H1 (cell line): ENCODE measurements around the gene SRRM5. TPM values are rescaled to one million over a fixed set of nuclear protein-coding genes. Genes with fewer than 3 reads are reported as not detected.
A peak's percentile ranks its signal among the peaks of the same experiment; 100 is the strongest.

Experiments used
- CTCF ChIA-PET: fragments of 300-600 bp; sonication (Branson Sonifier 250); formaldehyde crosslinking; loops from one replicate; lab custom pipeline; 2021; ENCODE audit not compliant: partially characterized antibody; lab: Charles Lee
- POLR2A ChIA-PET: fragments of 300-600 bp; sonication (Branson Sonifier 250); formaldehyde crosslinking; loops from one replicate; lab custom pipeline; 2021; ENCODE audit warnings: inconsistent platforms; ENCODE audit not compliant: partially characterized antibody; lab: Charles Lee
- DNase-seq, 2 experiments: peaks; one replicate each; pipeline versions ENCODE4 v3.0.0 to v3.0.0-alpha.2; 2010 to 2022; ENCODE audit warnings: low spot score in 2 of 2, low read depth in 1 of 2, mixed read lengths in 1 of 2
- FAIRE-seq: peaks from 2 replicates; lab custom pipeline; 2011; peaks lifted over from hg19 to GRCh38; lab: Jason Lieb, UNC
- H2AFZ ChIP-seq: 2 replicates; pipeline ENCODE4 v1.8.1; 2012; ENCODE audit warnings: low read length, inconsistent platforms
- H2AK5ac ChIP-seq: 2 replicates; pipeline ENCODE4 v1.6.1; 2013; ENCODE audit warnings: low read depth, low read length
- H2BK120ac ChIP-seq: replicated peaks from 2 replicates; pipeline ENCODE3; 2013; ENCODE audit warnings: low read depth, low read length, inconsistent platforms
- H2BK12ac ChIP-seq: 2 replicates; pipeline ENCODE4 v1.6.1; 2013; ENCODE audit warnings: low read depth, low read length
- H2BK15ac ChIP-seq: 2 replicates; pipeline ENCODE4 v1.6.1; 2013; ENCODE audit warnings: low read length
- H2BK20ac ChIP-seq: 2 replicates; pipeline ENCODE4 v1.6.1; 2013; ENCODE audit warnings: low read length
- H2BK5ac ChIP-seq: 2 replicates; pipeline ENCODE4 v1.6.1; 2013; ENCODE audit warnings: low read depth, low read length
- H3K14ac ChIP-seq: 2 replicates; pipeline ENCODE4 v1.6.1; 2013; ENCODE audit warnings: inconsistent platforms; ENCODE audit not compliant: insufficient read length
- H3K18ac ChIP-seq: 2 replicates; pipeline ENCODE4 v1.6.1; 2013; ENCODE audit warnings: low read length; ENCODE audit errors: extremely low read depth
- H3K23ac ChIP-seq: 2 replicates; pipeline ENCODE4 v1.6.1; 2013; ENCODE audit warnings: inconsistent platforms; ENCODE audit not compliant: insufficient read length
- H3K23me2 ChIP-seq: 2 replicates; pipeline ENCODE4 v1.6.1; 2013; ENCODE audit warnings: low read depth, low read length
- H3K27ac ChIP-seq: 2 replicates; pipeline ENCODE4 v1.6.1; 2011; ENCODE audit warnings: low read depth, low read length, inconsistent platforms
- H3K27me3 ChIP-seq, 4 experiments: replicated peaks in 1 of 4; 1 replicate in 1 of 4; 2 replicates in 3 of 4; pipeline versions ENCODE4 v1.6.1 to v1.8.1; 2011 to 2013; ENCODE audit warnings: low read length in 3 of 4, mild to moderate bottlenecking in 3 of 4, inconsistent platforms in 2 of 4, mixed read lengths in 2 of 4, moderate library complexity in 1 of 4; ENCODE audit not compliant: control insufficient read depth in 3 of 4, insufficient read depth in 3 of 4; ENCODE audit errors: extremely low read depth in 1 of 4
- H3K36me3 ChIP-seq, 4 experiments: 2 replicates each; pipeline versions ENCODE4 v1.6.1 to v1.8.1; 2011 to 2013; ENCODE audit warnings: mild to moderate bottlenecking in 4 of 4, low read length in 3 of 4, moderate library complexity in 2 of 4, control low read depth in 1 of 4, inconsistent platforms in 1 of 4; ENCODE audit not compliant: insufficient read depth in 4 of 4, control insufficient read depth in 2 of 4
- H3K4ac ChIP-seq: replicated peaks from 2 replicates; pipeline ENCODE3; 2013; ENCODE audit warnings: low read length, low read depth, mixed read lengths, inconsistent platforms; ENCODE audit not compliant: insufficient read length
- H3K4me1 ChIP-seq, 4 experiments: replicated peaks in 1 of 4; 1 replicate in 1 of 4; 2 replicates in 3 of 4; pipeline versions ENCODE4 v1.6.1 to v1.8.1; 2011 to 2013; ENCODE audit warnings: low read length in 3 of 4, inconsistent platforms in 2 of 4, mixed read lengths in 1 of 4; ENCODE audit not compliant: insufficient read depth in 4 of 4, control insufficient read depth in 3 of 4
- H3K4me2 ChIP-seq, 2 experiments: 2 replicates each; pipeline versions ENCODE4 v1.6.1 to v1.8.1; 2011 to 2013; ENCODE audit warnings: low read depth in 2 of 2, low read length in 2 of 2, control low read depth in 1 of 2, inconsistent platforms in 1 of 2, mild to moderate bottlenecking in 1 of 2; ENCODE audit not compliant: insufficient read depth in 1 of 2
- H3K4me3 ChIP-seq, 4 experiments: fragments of 200-600, 300-600 bp in 1 of 4; sonication (generic), shearing (Covaris generic), sonication (Bioruptor Twin) in 1 of 4; 2 replicates each; pipeline versions ENCODE4 v1.5.1 to v1.8.1; 2011 to 2016; ENCODE audit warnings: low read length in 4 of 4, low read depth in 3 of 4, control low read depth in 2 of 4, inconsistent platforms in 2 of 4, mild to moderate bottlenecking in 2 of 4, mixed read lengths in 1 of 4, moderate library complexity in 1 of 4; ENCODE audit not compliant: insufficient read depth in 2 of 4; ENCODE audit errors: extremely low read depth in 1 of 4
- H3K56ac ChIP-seq: replicated peaks from 2 replicates; pipeline ENCODE3; 2013; ENCODE audit warnings: low read depth, mild to moderate bottlenecking, mixed read lengths, low read length, inconsistent platforms; ENCODE audit not compliant: insufficient read length
- H3K79me1 ChIP-seq: 2 replicates; pipeline ENCODE4 v1.6.1; 2013; ENCODE audit warnings: low read depth, low read length, control low read depth
- H3K79me2 ChIP-seq, 2 experiments: 2 replicates each; pipeline versions ENCODE4 v1.6.1 to v1.8.1; 2012 to 2013; ENCODE audit warnings: low read length in 2 of 2, mild to moderate bottlenecking in 2 of 2, inconsistent platforms in 1 of 2; ENCODE audit not compliant: insufficient read depth in 2 of 2, control insufficient read depth in 1 of 2
- H3K9ac ChIP-seq, 4 experiments: replicated peaks in 1 of 4; 1 replicate in 1 of 4; 2 replicates in 3 of 4; pipeline versions ENCODE4 v1.6.1 to v1.8.1; 2011 to 2013; ENCODE audit warnings: low read depth in 3 of 4, low read length in 3 of 4, control low read depth in 2 of 4, mild to moderate bottlenecking in 2 of 4, moderate library complexity in 2 of 4, inconsistent platforms in 1 of 4; ENCODE audit errors: extremely low read depth in 1 of 4
- H3K9me3 ChIP-seq, 2 experiments: 2 replicates each; pipeline versions ENCODE4 v1.6.1 to v1.8.1; 2012 to 2013; ENCODE audit warnings: mild to moderate bottlenecking in 2 of 2, moderate library complexity in 2 of 2, control low read depth in 1 of 2, inconsistent platforms in 1 of 2, low read depth in 1 of 2, low read length in 1 of 2, mixed read lengths in 1 of 2; ENCODE audit not compliant: insufficient read depth in 2 of 2
- H4K20me1 ChIP-seq, 2 experiments: replicated peaks in 1 of 2; 2 replicates each; pipeline versions ENCODE3 to v1.8.1; 2011 to 2013; ENCODE audit warnings: inconsistent platforms in 2 of 2, low read length in 2 of 2, mild to moderate bottlenecking in 1 of 2; ENCODE audit not compliant: insufficient read depth in 2 of 2, control insufficient read depth in 1 of 2
- H4K5ac ChIP-seq: 2 replicates; pipeline ENCODE4 v1.6.1; 2013; ENCODE audit warnings: low read length, low read depth, mixed read lengths, inconsistent platforms; ENCODE audit not compliant: insufficient read length
- H4K8ac ChIP-seq: 2 replicates; pipeline ENCODE4 v1.8.0; 2013; ENCODE audit warnings: mild to moderate bottlenecking, moderate library complexity, low read length, inconsistent platforms; ENCODE audit not compliant: insufficient read depth; ENCODE audit errors: extremely low read depth
- H4K91ac ChIP-seq: replicated peaks from 2 replicates; pipeline ENCODE3; 2013; ENCODE audit warnings: low read length, mixed read lengths, inconsistent platforms; ENCODE audit not compliant: insufficient read length
- CBX8 ChIP-seq: fragments of 300-800, 300-1000 bp; sonication (generic); IDR thresholded peaks from 2 replicates; pipeline ENCODE4 v1.7.1; 2016; ENCODE audit warnings: low read depth, low read length, borderline replicate concordance
- MAFK ChIP-seq: IDR thresholded peaks from 2 replicates; pipeline ENCODE4 v1.6.1; 2012; ENCODE audit warnings: low read depth, mild to moderate bottlenecking, improper control_type of control experiment, low read length
- WGBS, 2 experiments: shearing (Covaris generic) in 1 of 2; methylation state at CpG; one replicate each; pipeline versions ENCODE4 v1.1.6 to v1.1.7; 2013 to 2015; ENCODE audit warnings: low lambda C conversion rate in 2 of 2, mixed read lengths in 2 of 2, inconsistent platforms in 1 of 2, low coverage in 1 of 2, missing lambda C conversion rate in 1 of 2; ENCODE audit not compliant: insufficient replicate concordance in 2 of 2, insufficient coverage in 1 of 2, insufficient read length in 1 of 2; ENCODE audit errors: extremely low coverage in 1 of 2, missing lambda C conversion rate in 1 of 2; 5-methylcytosine and 5-hydroxymethylcytosine counted together
- polyA plus RNA-seq, 7 experiments: library from polyadenylated mRNA; depleted of rRNA in 3 of 7; stranded (reverse) in 5 of 7; unstranded in 2 of 7; fragments of >200 nt in 5 of 7; fragments of 200-250 nt in 2 of 7; gene quantifications; 1 replicate in 5 of 7; 2 replicates in 1 of 7; 4 replicates in 1 of 7; pipeline versions ENCODE4 v1.2.1 to v1.2.3, GENCODE V29; 2011 to 2013; ENCODE audit warnings: missing spikeins in 2 of 7, mixed read lengths in 2 of 7
- total RNA-seq: library from RNA; stranded (reverse); fragmentation: NEBNext Ultra II Directional; extraction: Animal tissue kit (Norgen Biotek cat#: 25700); gene quantifications from 2 replicates; pipeline ENCODE4 v1.2.1, GENCODE V29; 2021

The SRRM5 gene
- total and polyA plus RNA-seq, 2 of the 8 experiments (the other 6 are each of a cell fraction or from before 2014, with no cell fraction given): 0.06 to 0.11 TPM

DNA sequence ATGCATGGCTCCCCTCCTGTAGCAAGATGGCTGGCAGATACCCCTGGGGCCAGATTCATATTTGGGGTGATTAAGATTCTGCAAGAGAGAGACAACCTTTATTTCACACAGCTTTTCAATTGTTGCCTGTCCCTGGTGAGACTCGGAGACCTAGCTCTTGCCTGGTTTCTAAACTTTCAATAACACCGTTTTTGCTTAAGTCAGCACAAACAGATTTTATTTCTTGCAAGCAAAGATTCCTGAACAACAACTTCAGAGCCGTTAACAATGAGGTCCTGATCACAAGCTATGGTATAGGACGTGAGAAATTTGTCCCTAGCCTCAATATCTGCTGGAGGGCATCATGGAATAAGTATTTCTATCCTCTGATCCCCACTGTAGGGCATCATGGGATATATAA lies 30.6 kb downstream of the SRRM5 start:
- Histone ChIP-seq H3K23me2 (peaks cover 11% of the 10 kb centered on the region), H3K27ac (no peak overlapping the region), H2BK20ac (no peak overlapping the region), H4K8ac (no peak overlapping the region), H3K4me3 (no peak overlapping the region), H3K36me3 (no peaks in the 10 kb centered on the region), H3K56ac (no peak overlapping the region), H3K27me3 (peaks cover 11 to 41% (median 29%) of the 10 kb centered on the region in 4 experiments), H4K5ac (no peak overlapping the region), H3K4me1 (peaks cover 0 to 12% (median 5%) of the 10 kb centered on the region in 4 experiments; a peak in 3 of 7 replicates), H3K79me2 (no peaks in the 10 kb centered on the region), H3K9ac (no peak overlapping the region), H3K4ac (no peak overlapping the region), H3K18ac (no peak overlapping the region), H4K20me1 (no peaks in the 10 kb centered on the region), H2BK15ac (no peak overlapping the region), H2AK5ac (no peak overlapping the region), H4K91ac (no peak overlapping the region), H3K4me2 (no peak overlapping the region), H2AFZ (no peak overlapping the region), H3K14ac (no peak overlapping the region), H2BK12ac (no peak overlapping the region), H3K9me3 (no peaks in the 10 kb centered on the region), H3K79me1 (peaks cover 2% of the 10 kb centered on the region; the same call in 1 of the 2 replicates), H2BK5ac (no peak overlapping the region), H3K23ac (no peak overlapping the region), H2BK120ac (no peak overlapping the region)
- ChIA-PET CTCF (interaction anchor here (1.0 to 2.0 kb wide), 4 partner anchors 10 to 195 kb away, joined by 3 to 17 read pairs (median 4); no protein-coding TSS in a partner anchor), POLR2A (interaction anchor here (0.7 to 1.4 kb wide), 3 partner anchors 8 to 35 kb away, joined by 3 read pairs; no protein-coding TSS in a partner anchor)
- FAIRE-seq: no peak
- DNase-seq: no peak
- TF ChIP-seq MAFK (peak; percentile 56; the same call in 1 of the 2 replicates), CBX8 (no peak)
- 81% methylated on average over 4 of the region's 4 CpGs; no CpG with 5 or more reads in 1 of the 2 experiments for WGBS, 2 experiments
